ENCODE results near the gene TTC34.

DNA sequence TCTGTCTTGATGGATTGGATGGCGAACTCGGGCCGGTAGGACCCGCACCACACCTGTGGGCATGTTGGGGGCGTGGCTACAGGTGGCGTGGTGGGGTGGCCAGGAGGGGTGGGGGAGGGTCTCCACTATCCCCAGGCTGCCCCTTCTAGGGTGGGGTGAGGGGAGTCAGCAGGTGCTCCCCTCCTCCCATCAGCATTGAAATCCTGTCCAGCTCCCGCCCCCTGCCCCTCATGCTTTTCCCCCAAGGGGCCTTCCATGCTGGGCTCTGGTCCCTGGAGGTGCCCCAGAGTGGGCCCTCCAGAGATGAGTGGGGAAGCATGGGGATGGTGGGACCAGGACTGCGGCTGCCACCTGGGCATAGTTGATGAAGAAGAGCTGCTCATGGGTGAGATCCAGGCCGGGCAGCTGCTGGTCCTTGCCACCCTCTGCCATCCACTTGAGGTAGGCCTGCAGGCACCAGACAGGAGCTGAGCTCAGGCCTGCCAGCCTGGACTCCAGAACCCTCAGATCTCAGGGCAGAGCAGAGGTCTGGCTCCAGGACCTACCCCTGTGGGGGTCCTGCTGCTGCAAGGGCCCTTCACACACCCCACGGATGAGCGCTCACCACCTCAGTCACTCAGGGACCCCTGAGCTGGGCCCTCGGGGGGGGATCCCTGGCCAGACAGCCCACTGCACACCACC is 209.8 kb downstream of the TTC34 start:
- TF ChIP-seq FOXA1 (IDR thresholded peaks at IDR 0.05) (no peak), FOXM1 (IDR thresholded peaks at IDR 0.05; ENCODE audit: borderline replicate concordance) (no peak), FOXK2 (IDR thresholded peaks at IDR 0.05) (no peak), L3MBTL2 (conservative IDR thresholded peaks at IDR 0.05) (no peak), SP1 (IDR thresholded peaks at IDR 0.05) (no peak), LEF1 (IDR thresholded peaks at IDR 0.05; ENCODE audit: borderline replicate concordance) (no peak), TARDBP (IDR thresholded peaks at IDR 0.05) (no peak)

Measured in HEK293T (cell line).